ENCODE measurements around the gene GDF9.

The GDF9 gene

GRCh38 chr5:132814503-132815294 is 51.6 kb downstream of the GDF9 start:
- no peak for TF ChIP-seq CTCF (IDR thresholded peaks at IDR 0.05; ENCODE audit: low read depth, low read length, missing control alignments)
- Histone ChIP-seq H3K4me3 (ENCODE audit: low read depth, low read length) (no peak overlapping the region), H3K36me3 (replicated peaks) (no peaks in the 10 kb centered on the region), H3K27me3 (replicated peaks) (peaks cover 19% of the 10 kb centered on the region), H3K27ac (no peak overlapping the region)
- DNase-seq, result no peak
- in situ Hi-C loops (cut with HindIII; ENCODE audit: low pct_ligation_motif_present, low sequenced_read_pairs), result no loop called here

GRCh38 chr5:132813599-132814502 is 52.4 kb downstream of the GDF9 start:
- Histone ChIP-seq H3K4me3 (ENCODE audit: low read depth, low read length) (peak overlapping the region; percentile 27), H3K36me3 (replicated peaks) (no peaks in the 10 kb centered on the region), H3K27ac (no peak overlapping the region), H3K27me3 (replicated peaks) (peaks cover 19% of the 10 kb centered on the region)
- in situ Hi-C loops (cut with HindIII; ENCODE audit: low pct_ligation_motif_present, low sequenced_read_pairs), result no loop called here
- no peak for TF ChIP-seq CTCF (IDR thresholded peaks at IDR 0.05; ENCODE audit: low read depth, low read length, missing control alignments)
- no peak for DNase-seq

GRCh38 chr5:132812781-132813598 is 53.3 kb downstream of the GDF9 start, which contains the start of gene SOWAHA:
TSS of gene SOWAHA (plus strand) at chr5:132813302. CDS start at chr5:132813622, 320 bp downstream.
- Histone ChIP-seq H3K27ac (no peak within 1 kb of the TSS), H3K4me3 (ENCODE audit: low read depth, low read length) (peak within 1 kb of the TSS; percentile 27)
- no peak for DNase-seq

GRCh38 chr5:132812123-132812765 is 54.0 kb downstream of the GDF9 start:
- in situ Hi-C loops (cut with HindIII; ENCODE audit: low pct_ligation_motif_present, low sequenced_read_pairs), result no loop called here
- DNase-seq, result no peak
- no peak for TF ChIP-seq CTCF (IDR thresholded peaks at IDR 0.05; ENCODE audit: low read depth, low read length, missing control alignments)
- Histone ChIP-seq H3K36me3 (replicated peaks) (no peaks in the 10 kb centered on the region), H3K27me3 (replicated peaks) (peaks cover 19% of the 10 kb centered on the region), H3K4me3 (ENCODE audit: low read depth, low read length) (no peak overlapping the region), H3K27ac (no peak overlapping the region)

More at GRCh38 chr5:132812781-132813598, 53.3 kb downstream of the GDF9 start, which contains the start of gene SOWAHA:
- no peak for TF ChIP-seq CTCF (IDR thresholded peaks at IDR 0.05; ENCODE audit: low read depth, low read length, missing control alignments)
- in situ Hi-C loops (cut with HindIII; ENCODE audit: low pct_ligation_motif_present, low sequenced_read_pairs), result no loop called here
- no peaks in the 10 kb centered on the region for H3K36me3 ChIP-seq (replicated peaks)
- peaks cover 19% of the 10 kb centered on the region for H3K27me3 ChIP-seq (replicated peaks)
